A549 (cell line): ENCODE data around the gene AGXT.

Experiments used
- E2F6 ChIP-seq: IDR thresholded peaks from 2 replicates; pipeline ENCODE4 v1.6.1; 2012; ENCODE audit warnings: low read depth, borderline replicate concordance
- EP300 ChIP-seq, 2 experiments: fragments of >200 bp; sonication (Bioruptor Twin); formaldehyde crosslinking; IDR thresholded peaks; 2 replicates in 1 of 2; 3 replicates in 1 of 2; pipeline ENCODE4 v1.6.1; 2016 to 2017
- KDM5A ChIP-seq: fragments of 200-600 bp; sonication (generic); IDR thresholded peaks from 2 replicates; pipeline ENCODE4 v1.6.1; 2016; ENCODE audit warnings: antibody characterized with exemption, mild to moderate bottlenecking

GRCh38 chr2:240871071-240871958 lies 2.7 kb downstream of the AGXT start:
- TF ChIP-seq E2F6 (no peak), KDM5A (no peak), EP300 (IDR thresholded peaks at IDR 0.05) (no peak)
